CD14-positive monocyte (primary cell): ENCODE results near the gene AASDHPPT. TPM values are rescaled to one million over a fixed set of nuclear protein-coding genes. Genes with fewer than 3 reads are reported as not detected.

ENCODE experiments used
- DNase-seq, 3 donors: peaks; one replicate each; pipeline ENCODE4 v3.0.0-alpha.2; 2011 to 2022
- H2AFZ ChIP-seq: 2 replicates; pipeline ENCODE4 v1.6.0; 2012; ENCODE audit warnings: mild to moderate bottlenecking, low read depth, low read length, inconsistent platforms; ENCODE audit not compliant: insufficient read depth, poor library complexity, severe bottlenecking
- H3K27ac ChIP-seq, 2 donors: 1 replicate in 1 of 2; 2 replicates in 1 of 2; pipeline ENCODE4 v1.5.1; 2012 to 2013; ENCODE audit warnings: low read length in 2 of 2, control low read depth in 1 of 2, inconsistent platforms in 1 of 2, low read depth in 1 of 2, mild to moderate bottlenecking in 1 of 2
- H3K27me3 ChIP-seq, 2 donors: one replicate each; pipeline versions ENCODE4 v1.6.0 to v1.6.1; 2011 to 2013; ENCODE audit warnings: low read length in 2 of 2; ENCODE audit not compliant: control insufficient read depth in 2 of 2, insufficient read depth in 2 of 2
- H3K36me3 ChIP-seq, 2 donors: replicated peaks in 1 of 2; 1 replicate in 1 of 2; 2 replicates in 1 of 2; pipeline versions ENCODE4 v1.5.1 to v1.6.1; 2012 to 2013; ENCODE audit warnings: low read length in 2 of 2, control low read depth in 1 of 2, inconsistent platforms in 1 of 2, mild to moderate bottlenecking in 1 of 2; ENCODE audit not compliant: insufficient read depth in 2 of 2, control insufficient read depth in 1 of 2
- H3K4me1 ChIP-seq, 2 donors: 1 replicate in 1 of 2; 2 replicates in 1 of 2; pipeline versions ENCODE4 v1.5.1 to v1.6.1; 2012 to 2013; ENCODE audit warnings: low read length in 2 of 2, control low read depth in 1 of 2, inconsistent platforms in 1 of 2, mild to moderate bottlenecking in 1 of 2, moderate library complexity in 1 of 2; ENCODE audit not compliant: insufficient read depth in 2 of 2, control insufficient read depth in 1 of 2
- H3K4me2 ChIP-seq: replicated peaks from 2 replicates; pipeline ENCODE3; 2012; ENCODE audit warnings: low read length, moderate library complexity, mild to moderate bottlenecking; ENCODE audit not compliant: poor library complexity, severe bottlenecking; ENCODE audit errors: extremely low read depth
- H3K4me3 ChIP-seq, 3 experiments: fragments of 200-600 bp in 1 of 3; sonication (generic) in 1 of 3; replicated peaks in 1 of 3; 1 replicate in 2 of 3; 2 replicates in 1 of 3; pipeline ENCODE4 v1.5.1; 2011 to 2013; ENCODE audit warnings: low read length in 3 of 3, mild to moderate bottlenecking in 3 of 3, control low read depth in 2 of 3, low read depth in 2 of 3, inconsistent platforms in 1 of 3, moderate library complexity in 1 of 3
- H3K79me2 ChIP-seq: 2 replicates; pipeline ENCODE4 v1.6.0; 2012; ENCODE audit warnings: mild to moderate bottlenecking, control low read depth, inconsistent platforms, low read length, moderate library complexity; ENCODE audit not compliant: insufficient read depth
- H3K9ac ChIP-seq: 2 replicates; pipeline ENCODE4 v1.6.0; 2017; ENCODE audit warnings: low read length, mild to moderate bottlenecking; ENCODE audit not compliant: insufficient read depth, poor library complexity, severe bottlenecking
- H3K9me3 ChIP-seq, 2 donors: replicated peaks in 1 of 2; 1 replicate in 1 of 2; 2 replicates in 1 of 2; pipeline versions ENCODE4 v1.5.1 to v1.6.1; 2012 to 2013; ENCODE audit warnings: low read length in 2 of 2, control low read depth in 1 of 2; ENCODE audit not compliant: control insufficient read depth in 1 of 2, insufficient read depth in 1 of 2
- H4K20me1 ChIP-seq: 2 replicates; pipeline ENCODE4 v1.6.0; 2012; ENCODE audit warnings: mild to moderate bottlenecking, low read length, control low read depth, moderate library complexity; ENCODE audit not compliant: insufficient read depth
- H3K27ac Mint-ChIP-seq, 7 donors: one replicate each; pipeline ENCODE4 v1.8.0; 2020; ENCODE audit warnings: mild to moderate bottlenecking in 7 of 7, mixed read lengths in 7 of 7, moderate library complexity in 6 of 7, inconsistent platforms in 2 of 7
- H3K27me3 Mint-ChIP-seq, 3 donors: one replicate each; pipeline ENCODE4 v1.8.0; 2021 to 2022; ENCODE audit warnings: low read depth in 3 of 3, mild to moderate bottlenecking in 3 of 3, mixed read lengths in 3 of 3, moderate library complexity in 3 of 3, inconsistent platforms in 1 of 3
- H3K36me3 Mint-ChIP-seq, 2 donors: one replicate each; pipeline ENCODE4 v1.8.0; 2020; ENCODE audit warnings: mixed read lengths in 2 of 2, inconsistent platforms in 1 of 2, mild to moderate bottlenecking in 1 of 2
- H3K4me1 Mint-ChIP-seq: one replicate; pipeline ENCODE4 v1.8.0; 2020; ENCODE audit warnings: mild to moderate bottlenecking, mixed read lengths
- H3K4me3 Mint-ChIP-seq, 2 donors: one replicate each; pipeline ENCODE4 v1.8.0; 2020; ENCODE audit warnings: mild to moderate bottlenecking in 2 of 2, mixed read lengths in 2 of 2, moderate library complexity in 1 of 2
- H3K9me3 Mint-ChIP-seq, 7 donors: one replicate each; pipeline ENCODE4 v1.8.0; 2020 to 2022; ENCODE audit warnings: mixed read lengths in 7 of 7, mild to moderate bottlenecking in 6 of 7, moderate library complexity in 6 of 7, inconsistent platforms in 2 of 7
- WGBS: methylation state at CpG from one replicate; pipeline ENCODE4 v1.1.5; 2013; ENCODE audit warnings: missing lambda C conversion rate; ENCODE audit not compliant: insufficient coverage; 5-methylcytosine and 5-hydroxymethylcytosine counted together
- intact Hi-C, 2 donors: fragments of 100-400 bp; cut with micrococcal nuclease; formaldehyde crosslinking; loops; one replicate each; pipeline versions ENCODE4 v1.15.0 to v1.15.1; 2023
- polyA plus RNA-seq, 3 donors: library from polyadenylated mRNA; depleted of rRNA in 1 of 3; unstranded in 2 of 3; stranded (reverse) in 1 of 3; fragments of 300-500 nt in 2 of 3; fragments of >200 nt in 1 of 3; fragmentation: Illumina TruSeq in 2 of 3; gene quantifications; 1 replicate in 2 of 3; 2 replicates in 1 of 3; pipeline ENCODE4 v1.2.3, GENCODE V29; 2012 to 2021
- TF ChIP-seq, protein P1 (sequence below): fragments of 200-600 bp; IDR thresholded peaks from one replicate; pipeline ENCODE4 v1.8.0; 2022; ENCODE audit warnings: antibody characterized with exemption, mild to moderate bottlenecking

The AASDHPPT gene
- polyA plus RNA-seq, 3 donors: 7.6 to 47.3 (median 27.3) TPM

DNA sequence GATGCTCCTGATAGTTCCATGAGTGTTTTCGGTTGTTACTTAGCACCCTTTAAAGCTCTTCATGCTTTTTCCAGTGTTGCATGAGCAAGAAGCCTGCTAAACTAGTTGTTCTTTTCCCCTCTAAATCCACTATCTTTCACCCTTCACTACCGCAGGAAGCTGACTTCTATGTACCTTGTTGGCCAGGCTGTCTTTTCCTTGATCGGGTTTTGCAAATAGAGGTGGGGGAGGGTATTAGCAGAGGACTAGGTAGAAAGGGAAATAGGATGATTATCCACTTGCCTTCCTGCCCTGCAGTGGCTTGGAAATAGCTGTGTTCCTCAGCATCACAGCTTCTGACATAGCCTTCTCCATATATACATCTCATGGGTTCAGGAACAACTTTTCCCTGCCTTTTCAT is 23.9 kb downstream of the AASDHPPT start:
- Mint-ChIP-seq H3K36me3 (peaks cover 25 to 26% of the 10 kb centered on the region in 2 donors), H3K9me3 (peaks cover 0 to 6% (median 0%) of the 10 kb centered on the region in 7 donors), H3K27me3 (no peaks in the 10 kb centered on the region), H3K27ac (no peak overlapping the region), H3K4me1 (no peaks in the 10 kb centered on the region), H3K4me3 (no peak overlapping the region)
- no peak overlapping the region for H3K4me3 ChIP-seq
- no peaks in the 10 kb centered on the region for H3K9me3 ChIP-seq
- no peak for DNase-seq
- no peak overlapping the region for H3K9ac ChIP-seq
- intact Hi-C loops: no loop called here
- no peak overlapping the region for H3K4me2 ChIP-seq
- no peak overlapping the region for H2AFZ ChIP-seq
- TF ChIP-seq, protein P1, sequence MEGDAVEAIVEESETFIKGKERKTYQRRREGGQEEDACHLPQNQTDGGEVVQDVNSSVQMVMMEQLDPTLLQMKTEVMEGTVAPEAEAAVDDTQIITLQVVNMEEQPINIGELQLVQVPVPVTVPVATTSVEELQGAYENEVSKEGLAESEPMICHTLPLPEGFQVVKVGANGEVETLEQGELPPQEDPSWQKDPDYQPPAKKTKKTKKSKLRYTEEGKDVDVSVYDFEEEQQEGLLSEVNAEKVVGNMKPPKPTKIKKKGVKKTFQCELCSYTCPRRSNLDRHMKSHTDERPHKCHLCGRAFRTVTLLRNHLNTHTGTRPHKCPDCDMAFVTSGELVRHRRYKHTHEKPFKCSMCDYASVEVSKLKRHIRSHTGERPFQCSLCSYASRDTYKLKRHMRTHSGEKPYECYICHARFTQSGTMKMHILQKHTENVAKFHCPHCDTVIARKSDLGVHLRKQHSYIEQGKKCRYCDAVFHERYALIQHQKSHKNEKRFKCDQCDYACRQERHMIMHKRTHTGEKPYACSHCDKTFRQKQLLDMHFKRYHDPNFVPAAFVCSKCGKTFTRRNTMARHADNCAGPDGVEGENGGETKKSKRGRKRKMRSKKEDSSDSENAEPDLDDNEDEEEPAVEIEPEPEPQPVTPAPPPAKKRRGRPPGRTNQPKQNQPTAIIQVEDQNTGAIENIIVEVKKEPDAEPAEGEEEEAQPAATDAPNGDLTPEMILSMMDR: no peak
- H3K4me1 ChIP-seq: no peaks in the 10 kb centered on the region
- H3K27me3 ChIP-seq: no peaks in the 10 kb centered on the region
- H4K20me1 ChIP-seq: no peaks in the 10 kb centered on the region
- no CpG with 5 or more reads among the region's 3 CpGs for WGBS
- H3K36me3 ChIP-seq: peaks cover 22 to 31% of the 10 kb centered on the region in 2 donors
- no peak overlapping the region for H3K27ac ChIP-seq
- H3K79me2 ChIP-seq: no peaks in the 10 kb centered on the region

DNA sequence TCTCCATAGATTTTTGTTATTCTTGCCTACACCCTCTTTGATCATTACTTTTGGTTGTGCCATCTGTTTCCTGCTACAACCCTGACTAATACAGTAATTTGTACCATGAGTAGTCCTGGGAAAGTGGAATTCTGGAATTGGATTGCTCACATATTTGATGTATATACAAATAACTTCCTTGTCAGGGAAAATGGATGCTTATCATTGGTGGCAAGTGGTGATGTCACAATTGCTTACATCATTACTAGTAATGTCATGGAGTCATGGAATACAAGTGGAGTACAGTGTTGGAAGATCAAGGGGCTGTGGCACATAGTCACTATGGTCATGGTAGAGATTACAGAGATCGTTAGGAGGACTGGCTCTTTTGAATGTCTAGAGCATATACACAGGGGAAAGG is 24.4 kb downstream of the AASDHPPT start:
- no peak for DNase-seq
- Histone ChIP-seq H2AFZ (no peak overlapping the region), H3K9me3 (no peaks in the 10 kb centered on the region), H3K79me2 (no peaks in the 10 kb centered on the region), H3K9ac (no peak overlapping the region), H3K27ac (no peak overlapping the region), H3K4me3 (no peak overlapping the region), H3K4me2 (no peak overlapping the region), H3K4me1 (no peaks in the 10 kb centered on the region), H4K20me1 (no peaks in the 10 kb centered on the region), H3K27me3 (no peaks in the 10 kb centered on the region), H3K36me3 (peaks cover 18 to 27% of the 10 kb centered on the region in 2 donors)
- H3K36me3 Mint-ChIP-seq: peaks cover 21% of the 10 kb centered on the region in 2 donors
- H3K27ac Mint-ChIP-seq: no peak overlapping the region
- intact Hi-C loops: no loop called here
- no peaks in the 10 kb centered on the region for H3K4me1 Mint-ChIP-seq
- H3K4me3 Mint-ChIP-seq: no peak overlapping the region
- WGBS: no CpG with 5 or more reads among the region's 1 CpG
- peaks cover 0 to 6% (median 0%) of the 10 kb centered on the region in 7 donors for H3K9me3 Mint-ChIP-seq
- no peaks in the 10 kb centered on the region for H3K27me3 Mint-ChIP-seq
- TF ChIP-seq, protein P1: no peak
